Neuronal stem cell (in vitro differentiated cells): ENCODE measurements around the gene OR51B4.
"Not testable (repeated sequence)": the region's sequence is repeated elsewhere in the genome, so short reads cannot be mapped to it uniquely, and the experiment has no call there.

Experiments
- DNase-seq: peaks from one replicate; pipeline ENCODE4 v3.0.0-alpha.2; 2013; ENCODE audit warnings: low spot score
- H2AFZ ChIP-seq: one replicate; pipeline ENCODE4 v1.6.1; 2013; ENCODE audit warnings: mild to moderate bottlenecking, low read length, inconsistent platforms
- H2AK5ac ChIP-seq: 2 replicates; pipeline ENCODE4 v1.6.1; 2013; ENCODE audit warnings: low read depth, mild to moderate bottlenecking, inconsistent platforms, low read length, moderate library complexity, mixed read lengths
- H2BK120ac ChIP-seq: 2 replicates; pipeline ENCODE4 v1.6.1; 2013; ENCODE audit warnings: low read depth, mild to moderate bottlenecking, inconsistent platforms, low read length, moderate library complexity, mixed read lengths
- H2BK12ac ChIP-seq: one replicate; pipeline ENCODE4 v1.6.1; 2013; ENCODE audit warnings: low read length, inconsistent platforms
- H2BK15ac ChIP-seq: 2 replicates; pipeline ENCODE4 v1.6.1; 2013; ENCODE audit warnings: mild to moderate bottlenecking, low read length, inconsistent platforms, mixed read lengths
- H2BK5ac ChIP-seq: one replicate; pipeline ENCODE4 v1.6.1; 2013; ENCODE audit warnings: inconsistent platforms, mild to moderate bottlenecking, low read length, moderate library complexity
- H3K14ac ChIP-seq: one replicate; pipeline ENCODE4 v1.6.1; 2013; ENCODE audit warnings: low read length, inconsistent platforms
- H3K18ac ChIP-seq: 2 replicates; pipeline ENCODE4 v1.6.1; 2013; ENCODE audit warnings: low read length, inconsistent platforms
- H3K23ac ChIP-seq: 2 replicates; pipeline ENCODE4 v1.6.1; 2013; ENCODE audit warnings: low read depth, mild to moderate bottlenecking, mixed read lengths, low read length, inconsistent platforms; ENCODE audit not compliant: poor library complexity
- H3K27ac ChIP-seq: replicated peaks from 3 replicates; pipeline ENCODE4 v1.5.1; 2013; ENCODE audit warnings: low read length, inconsistent platforms
- H3K27me3 ChIP-seq, 3 experiments: 2 replicates each; pipeline ENCODE4 v1.6.1; 2013; ENCODE audit warnings: low read length in 3 of 3, mild to moderate bottlenecking in 2 of 3, inconsistent platforms in 1 of 3, low read depth in 1 of 3, mixed read lengths in 1 of 3, moderate library complexity in 1 of 3; ENCODE audit not compliant: control insufficient read depth in 3 of 3, insufficient read depth in 3 of 3
- H3K36me3 ChIP-seq, 2 donors: replicated peaks in 1 of 2; 2 replicates each; pipeline ENCODE4 v1.6.1; 2013; ENCODE audit warnings: low read length in 2 of 2; ENCODE audit not compliant: control insufficient read depth in 2 of 2, insufficient read depth in 2 of 2
- H3K4ac ChIP-seq: 2 replicates; pipeline ENCODE4 v1.6.1; 2013; ENCODE audit warnings: inconsistent platforms, mild to moderate bottlenecking, low read length, moderate library complexity
- H3K4me1 ChIP-seq, 2 donors: 1 replicate in 1 of 2; 2 replicates in 1 of 2; pipeline ENCODE4 v1.6.1; 2013; ENCODE audit warnings: low read length in 2 of 2, low read depth in 1 of 2; ENCODE audit not compliant: control insufficient read depth in 2 of 2, insufficient read depth in 1 of 2
- H3K4me2 ChIP-seq: one replicate; pipeline ENCODE4 v1.6.1; 2013; ENCODE audit warnings: mild to moderate bottlenecking, low read length, inconsistent platforms; ENCODE audit not compliant: insufficient read depth, poor library complexity, severe bottlenecking
- H3K4me3 ChIP-seq, 2 donors: 2 replicates each; pipeline ENCODE4 v1.5.1; 2013; ENCODE audit warnings: low read length in 2 of 2, mild to moderate bottlenecking in 2 of 2, inconsistent platforms in 1 of 2, moderate library complexity in 1 of 2
- H3K79me1 ChIP-seq: one replicate; pipeline ENCODE4 v1.6.1; 2013; ENCODE audit warnings: low read depth, mild to moderate bottlenecking, inconsistent platforms, low read length, moderate library complexity
- H3K9ac ChIP-seq: one replicate; pipeline ENCODE4 v1.6.1; 2013; ENCODE audit warnings: mild to moderate bottlenecking, low read depth, low read length, inconsistent platforms; ENCODE audit not compliant: poor library complexity
- H3K9me3 ChIP-seq, 2 donors: replicated peaks in 1 of 2; 2 replicates each; pipeline versions ENCODE3 to v1.6.1; 2013; ENCODE audit warnings: low read length in 2 of 2, mild to moderate bottlenecking in 2 of 2, inconsistent platforms in 1 of 2, low read depth in 1 of 2, mixed read lengths in 1 of 2, moderate library complexity in 1 of 2; ENCODE audit not compliant: control insufficient read depth in 2 of 2, insufficient read depth in 1 of 2
- H4K8ac ChIP-seq: one replicate; pipeline ENCODE4 v1.6.1; 2013; ENCODE audit warnings: low read depth, mild to moderate bottlenecking, inconsistent platforms, low read length, moderate library complexity
- H4K91ac ChIP-seq: one replicate; pipeline ENCODE4 v1.6.1; 2013; ENCODE audit warnings: low read length, low read depth, mild to moderate bottlenecking, inconsistent platforms; ENCODE audit not compliant: poor library complexity
- WGBS, 2 donors: extraction: QIAGEN DNeasy Blood & Tissue Kit; methylation state at CpG; one replicate each; pipeline ENCODE4 v1.1.7; 2013; ENCODE audit warnings: missing lambda C conversion rate in 2 of 2, mixed read lengths in 1 of 2; ENCODE audit not compliant: insufficient read length in 2 of 2, insufficient replicate concordance in 1 of 2; ENCODE audit errors: extremely low coverage in 2 of 2; 5-methylcytosine and 5-hydroxymethylcytosine counted together

Gene OR51B4

DNA sequence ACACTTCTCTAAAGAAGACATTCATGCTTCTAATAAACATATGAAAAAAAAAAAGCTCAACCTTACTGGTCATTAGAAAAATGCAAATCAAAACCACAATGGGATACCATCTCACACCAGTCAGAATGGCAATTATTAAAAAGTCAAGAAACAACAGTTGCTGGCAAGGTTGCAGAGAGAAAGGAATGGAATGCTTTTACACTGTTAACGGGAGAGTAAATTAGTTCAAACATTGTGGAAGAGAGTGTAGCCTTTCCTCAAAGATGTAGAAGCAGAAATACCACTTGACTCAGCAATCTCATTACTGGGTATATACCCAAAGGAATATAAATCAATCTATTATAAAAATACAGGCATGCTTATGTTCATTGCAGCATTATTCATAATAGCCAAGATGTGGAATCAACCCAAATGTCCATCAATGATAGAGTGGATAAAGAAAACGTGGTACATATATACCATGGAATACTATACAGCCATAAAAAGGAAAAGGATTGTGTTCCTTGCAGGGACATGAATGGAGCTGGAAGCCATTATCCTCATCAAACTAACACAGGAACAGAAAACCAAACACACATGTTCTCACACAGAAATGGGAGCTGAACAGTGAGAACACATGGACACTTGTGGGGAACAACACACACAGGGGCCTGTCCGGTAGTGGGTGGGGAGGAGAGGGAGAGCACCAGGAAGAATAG is 11.7 kb upstream of the OR51B4 start:
- no CpG with 5 or more reads among the region's 3 CpGs for WGBS, 2 donors
- not testable (repeated sequence) for H3K18ac ChIP-seq

DNA sequence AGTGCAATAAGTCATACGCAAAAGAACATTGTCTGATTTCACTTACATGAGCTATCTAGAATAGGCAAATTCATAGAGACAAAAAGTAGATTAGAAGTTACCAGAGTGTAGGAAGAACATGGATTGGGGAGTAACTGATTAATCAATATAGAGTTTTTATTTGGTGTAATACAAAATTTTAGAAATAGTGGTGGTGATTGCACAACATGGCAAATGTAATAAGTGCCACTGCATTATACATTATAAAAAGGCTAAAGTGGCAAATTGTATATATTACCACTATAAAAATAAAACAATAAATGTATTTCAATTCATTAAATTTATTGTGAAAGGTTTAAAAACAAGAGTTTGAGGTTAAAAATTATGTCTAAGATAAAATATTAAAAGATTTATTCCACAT is 8.7 kb upstream of the OR51B4 start:
- no peak overlapping the region for H2BK15ac ChIP-seq
- no peak overlapping the region for H2AK5ac ChIP-seq
- no peak overlapping the region for H3K14ac ChIP-seq
- no peak overlapping the region for H3K4ac ChIP-seq
- H3K36me3 ChIP-seq, result no peaks in the 10 kb centered on the region
- H3K27ac ChIP-seq, result no peak overlapping the region
- no peak overlapping the region for H3K9ac ChIP-seq
- H3K4me1 ChIP-seq, result no peaks in the 10 kb centered on the region
- no peak overlapping the region for H2BK120ac ChIP-seq
- no peak overlapping the region for H3K4me2 ChIP-seq
- H4K8ac ChIP-seq, result no peak overlapping the region
- no peak overlapping the region for H3K23ac ChIP-seq
- DNase-seq, result no peak
- H2BK12ac ChIP-seq, result no peak overlapping the region
- no peak overlapping the region for H2BK5ac ChIP-seq
- no peaks in the 10 kb centered on the region for H3K9me3 ChIP-seq
- no peak overlapping the region for H3K18ac ChIP-seq
- no peak overlapping the region for H3K4me3 ChIP-seq
- no peak overlapping the region for H2AFZ ChIP-seq
- no CpG with 5 or more reads among the region's 1 CpG for WGBS, 2 donors
- no peaks in the 10 kb centered on the region for H3K79me1 ChIP-seq
- no peaks in the 10 kb centered on the region for H3K27me3 ChIP-seq
- no peak overlapping the region for H4K91ac ChIP-seq

More for the DNA sequence above, 11.7 kb upstream of the OR51B4 start:
- not testable (repeated sequence) for H3K4me3 ChIP-seq, H3K4me2 ChIP-seq, H3K4ac ChIP-seq, H3K27me3 ChIP-seq, H2AK5ac ChIP-seq, H2BK12ac ChIP-seq, H3K79me1 ChIP-seq, H2AFZ ChIP-seq, H2BK5ac ChIP-seq, H2BK120ac ChIP-seq, H3K14ac ChIP-seq, H3K9me3 ChIP-seq, H3K27ac ChIP-seq, H3K4me1 ChIP-seq, H3K36me3 ChIP-seq, H4K91ac ChIP-seq, H3K9ac ChIP-seq, H3K23ac ChIP-seq, H4K8ac ChIP-seq, H2BK15ac ChIP-seq, DNase-seq

DNA sequence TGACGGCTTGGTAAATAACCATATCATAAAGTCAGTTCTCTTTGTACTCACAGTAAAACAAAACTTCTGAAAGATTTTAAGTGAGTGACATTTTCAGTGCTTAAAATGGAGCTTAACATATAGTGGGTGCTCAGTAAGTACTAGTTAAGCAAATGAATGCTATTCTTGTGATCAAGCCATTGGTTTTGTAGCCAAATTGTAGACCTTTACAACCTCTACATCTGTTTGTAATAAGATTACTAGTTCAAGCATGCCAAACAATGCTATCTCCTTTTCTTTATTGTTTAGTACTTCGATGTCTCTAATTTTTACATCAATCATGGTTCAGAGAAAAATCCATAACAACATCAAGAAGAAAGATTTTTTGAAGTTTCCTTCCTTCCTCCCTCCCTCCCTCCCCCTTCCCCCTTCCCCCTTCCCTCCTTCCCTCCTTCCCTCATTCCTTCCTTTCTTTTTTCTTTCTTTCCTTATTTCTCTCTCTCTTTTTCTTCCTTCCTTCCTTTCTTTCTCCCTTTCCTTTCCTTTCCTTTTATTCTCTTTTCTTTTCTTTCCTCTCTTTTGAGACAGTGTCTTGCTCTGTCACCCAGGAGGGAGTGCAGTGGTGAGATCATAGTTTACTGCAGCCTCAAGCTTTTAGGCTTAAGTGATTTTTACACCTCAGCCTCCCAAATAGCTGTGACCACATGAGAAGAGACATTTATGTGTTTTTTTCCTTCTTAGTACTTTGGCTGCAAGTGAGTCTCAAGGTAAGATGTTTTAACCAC is 5.7 kb upstream of the OR51B4 start:
- DNase-seq, result no peak

DNA sequence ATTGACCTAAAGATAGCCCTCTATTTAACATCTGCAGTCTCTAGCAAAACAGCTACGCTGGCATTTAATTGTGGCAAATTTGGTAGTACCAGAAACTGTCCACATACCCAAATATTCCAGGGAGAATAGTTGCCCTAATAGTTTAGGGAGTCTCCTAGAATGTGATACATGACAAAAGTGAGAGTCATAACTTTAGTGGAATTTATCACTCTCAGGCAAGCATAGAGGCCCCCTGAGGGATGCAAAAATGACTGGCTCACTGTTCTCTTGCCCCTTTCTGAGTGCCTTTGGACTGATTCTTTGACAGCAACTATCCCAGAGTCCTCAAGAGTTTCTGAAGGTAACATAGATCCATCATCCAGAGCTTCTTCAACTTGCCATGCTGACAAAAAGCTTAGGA is 2.3 kb upstream of the OR51B4 start:
- Histone ChIP-seq H3K27ac (no peak overlapping the region), H4K91ac (no peak overlapping the region), H3K4ac (no peak overlapping the region), H3K9me3 (peaks cover 0 to 2% of the 10 kb centered on the region in 2 donors), H3K4me2 (no peak overlapping the region), H2AFZ (no peak overlapping the region), H2BK15ac (no peak overlapping the region), H3K14ac (no peak overlapping the region), H2BK12ac (no peak overlapping the region), H3K4me1 (no peaks in the 10 kb centered on the region), H3K23ac (no peak overlapping the region), H2AK5ac (no peak overlapping the region), H3K4me3 (no peak overlapping the region), H3K79me1 (no peaks in the 10 kb centered on the region), H4K8ac (no peak overlapping the region), H3K36me3 (no peaks in the 10 kb centered on the region), H2BK120ac (no peak overlapping the region), H3K18ac (no peak overlapping the region), H3K9ac (no peak overlapping the region), H2BK5ac (no peak overlapping the region), H3K27me3 (no peaks in the 10 kb centered on the region)
- WGBS, 2 donors, result no CpG with 5 or more reads among the region's 1 CpG
- DNase-seq, result no peak

More for the DNA sequence above, 5.7 kb upstream of the OR51B4 start:
- Histone ChIP-seq H2BK12ac (no peak overlapping the region), H3K23ac (no peak overlapping the region), H2AK5ac (no peak overlapping the region), H3K27me3 (no peaks in the 10 kb centered on the region), H3K4me2 (no peak overlapping the region), H3K9me3 (no peaks in the 10 kb centered on the region), H3K14ac (no peak overlapping the region), H3K4me3 (no peak overlapping the region), H4K91ac (no peak overlapping the region), H2BK15ac (no peak overlapping the region), H3K9ac (no peak overlapping the region), H3K36me3 (no peaks in the 10 kb centered on the region), H2BK120ac (no peak overlapping the region), H3K79me1 (no peaks in the 10 kb centered on the region), H2BK5ac (no peak overlapping the region), H4K8ac (no peak overlapping the region), H3K18ac (no peak overlapping the region), H3K4me1 (no peaks in the 10 kb centered on the region), H3K4ac (no peak overlapping the region), H3K27ac (no peak overlapping the region), H2AFZ (no peak overlapping the region)
- no CpG with 5 or more reads among the region's 2 CpGs for WGBS, 2 donors
